Adrenal gland (tissue), 12 donors: ENCODE results near the gene ETAA1. TPM values are rescaled to one million over a fixed set of nuclear protein-coding genes. Genes with fewer than 3 reads are reported as not detected.

Experiments used
- DNase-seq, 7 donors: peaks; one replicate each; pipeline ENCODE4 v3.0.0-alpha.2; 2019 to 2020
- H3K27ac ChIP-seq, 5 donors: fragments of 200-600 bp; sonication (generic) in 4 of 5; 1 replicate in 3 of 5; 2 replicates in 2 of 5; pipeline versions ENCODE4 v1.5.1 to v1.8.0; 2016 to 2020; ENCODE audit warnings: mild to moderate bottlenecking in 1 of 5
- H3K27me3 ChIP-seq: fragments of 200-600 bp; 2 replicates; pipeline ENCODE4 v1.8.0; 2021
- H3K36me3 ChIP-seq, 2 donors: fragments of 200-600 bp; replicated peaks in 1 of 2; 1 replicate in 1 of 2; 2 replicates in 1 of 2; pipeline versions ENCODE4 v1.5.1 to v1.8.0; 2018 to 2022
- H3K4me1 ChIP-seq, 2 donors: fragments of 200-600 bp; replicated peaks in 1 of 2; 1 replicate in 1 of 2; 2 replicates in 1 of 2; pipeline versions ENCODE4 v1.5.1 to v1.8.0; 2018 to 2021
- H3K4me3 ChIP-seq, 4 donors: fragments of 200-600 bp; sonication (generic) in 3 of 4; one replicate each; pipeline ENCODE4 v1.5.1; 2016 to 2018
- H3K9me3 ChIP-seq, 3 donors: fragments of 200-600 bp; sonication (generic) in 1 of 3; replicated peaks in 1 of 3; 1 replicate in 2 of 3; 2 replicates in 1 of 3; pipeline versions ENCODE4 v1.5.1 to v1.8.0; 2016 to 2021
- POLR2A ChIP-seq, 2 donors: fragments of 450-650 bp; IDR thresholded peaks; one replicate each; pipeline ENCODE4 v1.6.1; 2017; ENCODE audit warnings: antibody characterized with exemption in 2 of 2, mild to moderate bottlenecking in 2 of 2, moderate library complexity in 1 of 2
- WGBS, 4 donors: extraction: QIAGEN DNeasy Blood & Tissue Kit in 2 of 4; methylation state at CpG; one replicate each; pipeline versions ENCODE4 v1.1.5 to v1.1.7; 2013 to 2017; 5-methylcytosine and 5-hydroxymethylcytosine counted together
- intact Hi-C, 2 donors: fragments of 100-400 bp; cut with DNase I; formaldehyde crosslinking; loops; one replicate each; pipeline versions ENCODE4 v1.14.1 to v1.15.0; 2022 to 2023
- polyA plus RNA-seq, 3 donors: library from polyadenylated mRNA; stranded (reverse); fragments of 200-250 nt in 2 of 3; fragments of 350-450 nt in 1 of 3; fragmentation: Illumina TruSeq in 1 of 3; extraction: RNeasy Lipid Tissue Mini Kit (QIAGEN cat#74804) in 1 of 3; gene quantifications; one replicate each; pipeline ENCODE4 v1.2.3, GENCODE V29; 2013 to 2014
- total RNA-seq, 9 donors: library from RNA; depleted of rRNA in 4 of 9; stranded (reverse); fragments of >200 nt in 4 of 9; fragments of 120-200 nt in 1 of 9; fragmentation: NEBNext Ultra II Directional in 1 of 9; extraction: Animal tissue kit (Norgen Biotek cat#: 25700) in 1 of 9; gene quantifications; one replicate each; pipeline versions ENCODE4 v1.1.0 to v1.2.4, GENCODE V29; 2013 to 2023
- TF ChIP-seq, protein P1 (sequence below), 6 experiments: fragments of 450-650 bp in 4 of 6; fragments of 200-600 bp in 2 of 6; sonication (generic) in 1 of 6; IDR thresholded peaks; 1 replicate in 5 of 6; 2 replicates in 1 of 6; pipeline versions ENCODE4 v1.5.1 to v1.8.0; 2016 to 2021; ENCODE audit warnings: antibody characterized with exemption in 6 of 6, mild to moderate bottlenecking in 2 of 6, moderate library complexity in 1 of 6
- donor health status: healthy with polysubstance abuse.
- donor health status: Bipolar disorder and iron deficiency.
- donor health status: DM: yes; HTN: yes; CAD: no.
- donor health status: DM: no; HTN: no; CAD: no.
- donor health status: DM: no; HTN: no; CAD: no.
- donor health status: DM: yes; HTN: yes; CAD: no.

The ETAA1 gene
- total and polyA plus RNA-seq, 12 donors, result 7.9 to 54.7 (median 24.1) TPM

DNA sequence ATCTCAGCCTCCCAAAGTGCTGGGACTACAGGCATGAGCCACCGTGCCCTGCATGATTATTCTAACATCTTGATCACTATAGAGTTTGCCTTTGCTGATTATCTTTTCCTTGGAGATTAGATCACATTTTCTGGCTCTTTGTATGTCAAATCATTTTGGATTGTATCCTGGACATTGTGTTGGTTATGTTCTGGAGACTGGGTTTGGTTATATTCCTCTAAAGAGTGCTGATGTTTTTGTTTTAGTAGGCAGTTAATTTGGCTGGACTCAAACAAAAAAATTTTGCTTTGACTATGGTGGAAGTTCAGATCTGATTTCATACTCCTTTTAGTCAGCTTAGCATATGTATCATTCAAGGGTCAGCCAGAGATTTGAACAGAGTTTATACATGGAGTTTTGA is 26.4 kb downstream of the ETAA1 start:
- 89 to 100% (median 99%) methylated on average over 1 of the region's 1 CpG for WGBS, 4 donors
- Histone ChIP-seq H3K4me1 (no peaks in the 10 kb centered on the region), H3K27me3 (no peaks in the 10 kb centered on the region), H3K4me3 (no peak overlapping the region), H3K36me3 (no peaks in the 10 kb centered on the region), H3K27ac (no peak overlapping the region), H3K9me3 (peaks cover 0 to 8% (median 0%) of the 10 kb centered on the region in 3 donors)
- TF ChIP-seq, protein P1, sequence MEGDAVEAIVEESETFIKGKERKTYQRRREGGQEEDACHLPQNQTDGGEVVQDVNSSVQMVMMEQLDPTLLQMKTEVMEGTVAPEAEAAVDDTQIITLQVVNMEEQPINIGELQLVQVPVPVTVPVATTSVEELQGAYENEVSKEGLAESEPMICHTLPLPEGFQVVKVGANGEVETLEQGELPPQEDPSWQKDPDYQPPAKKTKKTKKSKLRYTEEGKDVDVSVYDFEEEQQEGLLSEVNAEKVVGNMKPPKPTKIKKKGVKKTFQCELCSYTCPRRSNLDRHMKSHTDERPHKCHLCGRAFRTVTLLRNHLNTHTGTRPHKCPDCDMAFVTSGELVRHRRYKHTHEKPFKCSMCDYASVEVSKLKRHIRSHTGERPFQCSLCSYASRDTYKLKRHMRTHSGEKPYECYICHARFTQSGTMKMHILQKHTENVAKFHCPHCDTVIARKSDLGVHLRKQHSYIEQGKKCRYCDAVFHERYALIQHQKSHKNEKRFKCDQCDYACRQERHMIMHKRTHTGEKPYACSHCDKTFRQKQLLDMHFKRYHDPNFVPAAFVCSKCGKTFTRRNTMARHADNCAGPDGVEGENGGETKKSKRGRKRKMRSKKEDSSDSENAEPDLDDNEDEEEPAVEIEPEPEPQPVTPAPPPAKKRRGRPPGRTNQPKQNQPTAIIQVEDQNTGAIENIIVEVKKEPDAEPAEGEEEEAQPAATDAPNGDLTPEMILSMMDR (IDR thresholded peaks at IDR 0.05), result no peak
- no peak for TF ChIP-seq POLR2A (IDR thresholded peaks at IDR 0.05)
- intact Hi-C loops, result no loop called here
- no peak for DNase-seq

DNA sequence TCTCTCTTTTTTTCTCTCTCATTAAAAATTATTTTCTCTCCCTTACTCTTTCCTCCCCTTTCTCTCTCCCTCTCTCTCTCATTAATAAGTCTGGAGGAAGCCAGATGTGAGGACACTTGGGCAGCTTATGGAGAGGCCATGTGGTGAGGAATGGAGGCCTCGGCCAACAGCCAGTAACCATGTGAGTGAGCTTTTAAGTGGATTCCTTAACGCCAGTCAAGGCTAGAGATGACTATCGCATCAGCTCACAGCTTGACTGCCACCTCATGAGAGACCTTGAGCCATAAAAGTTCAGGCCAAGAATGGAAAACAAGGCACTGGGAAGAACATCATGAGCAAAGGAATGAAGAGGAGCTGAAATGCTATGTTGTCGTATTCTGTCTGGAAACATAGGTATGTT is 39.1 kb downstream of the ETAA1 start:
- no peak overlapping the region for H3K4me3 ChIP-seq
- H3K27me3 ChIP-seq, result no peaks in the 10 kb centered on the region
- H3K36me3 ChIP-seq, result no peaks in the 10 kb centered on the region
- H3K4me1 ChIP-seq, result no peaks in the 10 kb centered on the region
- no peak for TF ChIP-seq POLR2A (IDR thresholded peaks at IDR 0.05)
- TF ChIP-seq, protein P1 (IDR thresholded peaks at IDR 0.05), result no peak
- intact Hi-C loops, result no loop called here
- H3K9me3 ChIP-seq, result no peaks in the 10 kb centered on the region
- H3K27ac ChIP-seq, result no peak overlapping the region
- 58 to 63% (median 60%) methylated on average over 4 of the region's 4 CpGs for WGBS, 4 donors
- peak in 5 of 7 donors; percentile 33 to 45 (median 42) for DNase-seq

DNA sequence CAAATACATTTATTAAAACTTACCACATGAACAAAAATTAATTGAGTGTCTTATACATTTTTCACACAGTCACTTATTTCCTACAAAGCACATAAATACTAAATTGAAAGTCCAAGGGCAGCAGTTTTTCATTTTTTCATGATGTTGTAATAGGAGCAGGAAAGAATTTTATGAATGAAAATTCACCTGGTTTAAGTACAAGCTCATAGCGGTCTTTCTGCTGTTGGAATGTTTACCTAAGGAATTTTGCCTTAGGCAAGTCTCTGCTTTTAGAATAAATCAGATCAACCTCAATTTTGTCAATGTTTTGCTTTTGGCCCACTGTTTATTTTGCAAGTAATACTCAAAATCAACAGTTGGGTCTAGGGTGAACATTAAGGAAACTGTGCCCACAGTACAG is 40.0 kb downstream of the ETAA1 start:
- intact Hi-C loops, result no loop called here
- Histone ChIP-seq H3K36me3 (no peaks in the 10 kb centered on the region), H3K27ac (no peak overlapping the region), H3K27me3 (no peaks in the 10 kb centered on the region), H3K4me3 (no peak overlapping the region), H3K9me3 (no peaks in the 10 kb centered on the region), H3K4me1 (no peaks in the 10 kb centered on the region)
- WGBS, 4 donors, result 90 to 100% (median 92%) methylated on average over 1 of the region's 1 CpG
- DNase-seq, result no peak
- TF ChIP-seq POLR2A (IDR thresholded peaks at IDR 0.05), result no peak
- TF ChIP-seq, protein P1 (IDR thresholded peaks at IDR 0.05), result no peak

DNA sequence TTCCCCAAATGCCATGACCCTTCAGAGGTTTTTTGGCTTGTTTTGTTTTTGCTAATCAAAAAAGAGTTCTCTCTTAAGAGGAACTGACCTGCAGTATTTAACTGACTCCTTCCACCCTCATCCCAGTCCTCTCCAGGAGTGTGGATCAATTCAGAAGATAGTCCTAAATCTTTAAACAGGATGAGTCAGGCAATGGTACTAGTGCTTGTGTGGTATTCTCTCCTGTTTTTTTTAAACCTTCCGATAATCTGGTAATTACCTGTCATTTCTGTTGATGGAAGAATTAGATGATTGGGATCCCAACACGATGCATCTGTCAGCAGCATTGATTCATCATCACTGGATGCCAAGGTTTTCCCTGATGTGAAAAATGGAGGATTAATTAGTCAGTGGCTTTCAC is 41.2 kb downstream of the ETAA1 start:
- H3K9me3 ChIP-seq, result no peaks in the 10 kb centered on the region
- 60 to 76% (median 70%) methylated on average over 2 of the region's 2 CpGs for WGBS, 4 donors
- TF ChIP-seq, protein P1 (IDR thresholded peaks at IDR 0.05), result no peak
- no peak for TF ChIP-seq POLR2A (IDR thresholded peaks at IDR 0.05)
- H3K27ac ChIP-seq, result no peak overlapping the region
- no peak overlapping the region for H3K4me3 ChIP-seq
- H3K27me3 ChIP-seq, result no peaks in the 10 kb centered on the region
- H3K4me1 ChIP-seq, result no peaks in the 10 kb centered on the region
- no peak for DNase-seq
- intact Hi-C loops, result no loop called here
- no peaks in the 10 kb centered on the region for H3K36me3 ChIP-seq
